Endothelial cell of umbilical vein (primary cell): ENCODE results near the gene UNC5C. TPM values are rescaled to one million over a fixed set of nuclear protein-coding genes. Genes with fewer than 3 reads are reported as not detected.

Experiments
- BruUV-seq: library from RNA; stranded (reverse); fragments of 400-500 nt; replicated peaks from 2 replicates; lab custom pipeline; 2021; lab: Mats Ljungman, UMichigan
- CTCF ChIA-PET: fragments of 300-600, 350-600 bp; sonication (Branson Sonifier 250); formaldehyde crosslinking; loops from one replicate; lab custom pipeline; 2021; ENCODE audit warnings: antibody characterized with exemption, inconsistent platforms; lab: Charles Lee
- POLR2A ChIA-PET: fragments of 300-600, 350-600 bp; sonication (Branson Sonifier 250); formaldehyde crosslinking; loops from one replicate; lab custom pipeline; 2021; ENCODE audit warnings: antibody characterized with exemption, inconsistent platforms; lab: Charles Lee
- DNase-seq: peaks from one replicate; pipeline ENCODE4 v3.0.0-alpha.2; 2011; ENCODE audit warnings: low read depth, low spot score
- FAIRE-seq: peaks from 2 replicates; lab custom pipeline; 2011; peaks lifted over from hg19 to GRCh38; lab: Jason Lieb, UNC
- H2AFZ ChIP-seq: 2 replicates; pipeline ENCODE4 v1.6.0; 2012; ENCODE audit warnings: low read depth, low read length, control low read depth, inconsistent platforms
- H3K27ac ChIP-seq: 2 replicates; pipeline ENCODE4 v1.5.1; 2011; ENCODE audit warnings: low read depth, mild to moderate bottlenecking, control low read depth, low read length, moderate library complexity; ENCODE audit not compliant: insufficient read depth
- H3K27me3 ChIP-seq, 2 experiments: 2 replicates each; pipeline versions ENCODE4 v1.6.0 to v1.6.1; 2011; ENCODE audit warnings: low read length in 2 of 2, mixed read lengths in 1 of 2; ENCODE audit not compliant: control insufficient read depth in 2 of 2, insufficient read depth in 2 of 2
- H3K36me3 ChIP-seq, 2 experiments: 2 replicates in 1 of 2; 3 replicates in 1 of 2; pipeline ENCODE4 v1.5.1; 2011; ENCODE audit warnings: low read length in 2 of 2, mild to moderate bottlenecking in 1 of 2, moderate library complexity in 1 of 2; ENCODE audit not compliant: control insufficient read depth in 2 of 2, insufficient read depth in 2 of 2; ENCODE audit errors: extremely low read depth in 1 of 2
- H3K4me1 ChIP-seq: 3 replicates; pipeline ENCODE4 v1.5.1; 2011; ENCODE audit warnings: mild to moderate bottlenecking, low read length; ENCODE audit not compliant: control insufficient read depth, insufficient read depth; ENCODE audit errors: extremely low read depth
- H3K4me2 ChIP-seq: 2 replicates; pipeline ENCODE4 v1.6.1; 2011; ENCODE audit warnings: low read length, control low read depth, mixed read lengths; ENCODE audit not compliant: insufficient read depth
- H3K4me3 ChIP-seq, 3 experiments: fragments of 200-600 bp in 1 of 3; sonication (generic), shearing (Covaris generic) in 1 of 3; replicated peaks in 1 of 3; 2 replicates each; pipeline ENCODE4 v1.5.1; 2011 to 2016; ENCODE audit warnings: control low read depth in 3 of 3, low read length in 3 of 3, mild to moderate bottlenecking in 2 of 3, inconsistent platforms in 1 of 3, low read depth in 1 of 3, moderate library complexity in 1 of 3; ENCODE audit not compliant: insufficient read depth in 1 of 3
- H3K79me2 ChIP-seq: 2 replicates; pipeline ENCODE4 v1.6.0; 2012; ENCODE audit warnings: low read length, inconsistent platforms; ENCODE audit not compliant: control insufficient read depth, insufficient read depth
- H3K9ac ChIP-seq: replicated peaks from 2 replicates; pipeline ENCODE3; 2011; ENCODE audit warnings: low read length, control low read depth; ENCODE audit not compliant: insufficient read depth; ENCODE audit errors: extremely low read depth
- H3K9me1 ChIP-seq: replicated peaks from 3 replicates; pipeline ENCODE4 v1.6.0; 2011; ENCODE audit warnings: mild to moderate bottlenecking, low read length; ENCODE audit not compliant: control insufficient read depth, insufficient read depth; ENCODE audit errors: extremely low read depth
- H3K9me3 ChIP-seq: replicated peaks from 2 replicates; pipeline ENCODE4 v1.5.1; 2012; ENCODE audit warnings: low read length, inconsistent platforms; ENCODE audit not compliant: control insufficient read depth, insufficient read depth
- H4K20me1 ChIP-seq: replicated peaks from 2 replicates; pipeline ENCODE3; 2011; ENCODE audit warnings: mild to moderate bottlenecking, low read length; ENCODE audit not compliant: control insufficient read depth, insufficient read depth; ENCODE audit errors: extremely low read depth
- CTCF ChIP-seq, 2 donors: IDR thresholded peaks; 1 replicate in 1 of 2; 2 replicates in 1 of 2; pipeline ENCODE4 v1.5.1; 2011; ENCODE audit warnings: low read length in 2 of 2, mild to moderate bottlenecking in 2 of 2, moderate library complexity in 2 of 2, control low read depth in 1 of 2, inconsistent platforms in 1 of 2, low read depth in 1 of 2; ENCODE audit not compliant: insufficient read depth in 1 of 2; ENCODE audit errors: extremely low read depth in 1 of 2
- EZH2 ChIP-seq: IDR thresholded peaks from 2 replicates; pipeline ENCODE4 v1.6.1; 2012; ENCODE audit warnings: borderline replicate concordance, low read depth, mild to moderate bottlenecking, moderate library complexity, low read length, inconsistent platforms; ENCODE audit not compliant: severe bottlenecking
- FOS ChIP-seq: IDR thresholded peaks from 2 replicates; pipeline ENCODE4 v1.6.1; 2011; ENCODE audit warnings: mild to moderate bottlenecking, low read length, moderate library complexity, borderline replicate concordance; ENCODE audit not compliant: insufficient read depth
- GATA2 ChIP-seq: IDR thresholded peaks from 2 replicates; pipeline ENCODE4 v1.7.0; 2011; ENCODE audit warnings: low read depth, mild to moderate bottlenecking, moderate library complexity, mixed read lengths, low read length; ENCODE audit not compliant: insufficient read length, insufficient read depth
- JUN ChIP-seq: IDR thresholded peaks from 2 replicates; pipeline ENCODE4 v1.6.1; 2011; ENCODE audit warnings: borderline replicate concordance, low read depth; ENCODE audit not compliant: insufficient read length, insufficient read depth
- MAX ChIP-seq: IDR thresholded peaks from 2 replicates; pipeline ENCODE4 v1.6.1; 2011; ENCODE audit not compliant: insufficient read depth, insufficient read length
- POLR2AphosphoS5 ChIP-seq: IDR thresholded peaks from 2 replicates; pipeline ENCODE4 v1.6.1; 2012; ENCODE audit warnings: low read depth, mild to moderate bottlenecking, control low read depth, low read length, moderate library complexity; ENCODE audit not compliant: insufficient read depth
- dilution Hi-C: fragments of 300-500 bp; cut with MboI; formaldehyde crosslinking; loops from one replicate; pipeline ENCODE4 v1.15.0; 2019; ENCODE audit warnings: low sequenced_read_pairs; ENCODE audit not compliant: extremely low pct_ligation_motif_present
- intact Hi-C: fragments of 100-400 bp; cut with micrococcal nuclease; formaldehyde crosslinking; loops from one replicate; pipeline ENCODE4 v1.10.0; 2022
- polyA plus RNA-seq, 4 experiments: library from polyadenylated mRNA; depleted of rRNA in 3 of 4; stranded (reverse) in 3 of 4; unstranded in 1 of 4; fragments of >200 nt; gene quantifications; 2 replicates each; pipeline versions ENCODE4 v1.2.1 to v1.2.3, GENCODE V29; 2011 to 2012; ENCODE audit warnings: missing spikeins in 1 of 4
- total RNA-seq: library from RNA; stranded (reverse); gene quantifications from 2 replicates; pipeline ENCODE4 v1.2.3, GENCODE V29; 2021

UNC5C gene
- total and polyA plus RNA-seq, 2 donors (not counting 3 experiments of a cell fraction or from before 2014, with no cell fraction given) = 0.44 to 0.53 TPM

DNA sequence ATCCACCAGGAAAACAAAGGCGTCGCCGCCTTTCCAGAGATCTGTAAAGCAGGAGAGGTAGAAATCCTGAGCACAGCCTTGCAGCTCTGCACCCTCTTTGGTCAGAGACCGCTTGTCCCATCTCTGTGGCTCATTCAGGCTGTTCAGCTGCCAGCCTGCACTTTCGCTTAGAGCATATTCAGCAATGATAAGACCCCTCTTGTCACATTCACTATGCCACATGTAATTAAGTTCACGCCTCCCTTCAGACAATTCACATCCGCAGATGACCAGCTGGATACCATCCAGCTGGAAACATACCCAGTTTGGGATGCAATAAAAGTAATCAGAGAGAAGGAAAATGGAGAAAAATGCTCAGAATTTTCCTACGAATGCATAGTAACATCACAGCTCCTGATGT, 335.4 kb downstream of the UNC5C start:
- no peak overlapping the region for H2AFZ ChIP-seq
- H3K79me2 ChIP-seq = no peaks in the 10 kb centered on the region
- no peak overlapping the region for H3K4me3 ChIP-seq
- dilution Hi-C loops (no loop called here), intact Hi-C loops (no loop called here)
- ChIA-PET CTCF (no interaction called here), POLR2A (no interaction called here)
- BruUV-seq = no TSS peak
- TF ChIP-seq MAX (no peak), FOS (no peak), EZH2 (no peak), GATA2 (no peak), JUN (no peak), POLR2AphosphoS5 (no peak), CTCF (IDR thresholded peaks at IDR 0.05; ENCODE audit: extremely low read depth in 1 of 2, insufficient read depth in 1 of 2, low read depth in 1 of 2, low read length in 2 of 2) (no peak)
- DNase-seq (no peak), FAIRE-seq (no peak)
- no peaks in the 10 kb centered on the region for H3K9me3 ChIP-seq
- H4K20me1 ChIP-seq = no peaks in the 10 kb centered on the region
- H3K9ac ChIP-seq = no peak overlapping the region
- no peak overlapping the region for H3K4me2 ChIP-seq
- H3K4me1 ChIP-seq = no peaks in the 10 kb centered on the region
- no peaks in the 10 kb centered on the region for H3K27me3 ChIP-seq
- H3K9me1 ChIP-seq = no peaks in the 10 kb centered on the region
- no peaks in the 10 kb centered on the region for H3K36me3 ChIP-seq
- no peak overlapping the region for H3K27ac ChIP-seq
